PC-3 (cell line): ENCODE measurements around the gene KCNK3.

Source experiments
- CTCF ChIP-seq: fragments of 300-600 bp; sonication (generic); conservative IDR thresholded peaks from 2 replicates; pipeline ENCODE4 v1.5.1; 2017; ENCODE audit warnings: antibody characterized with exemption, low read depth, mild to moderate bottlenecking, low read length
- EZH2 ChIP-seq: fragments of 300-600 bp; sonication (generic); IDR thresholded peaks from one replicate; pipeline ENCODE4 v1.6.1; 2017; ENCODE audit warnings: antibody characterized with exemption, mild to moderate bottlenecking, low read length; ENCODE audit not compliant: unreplicated experiment

DNA sequence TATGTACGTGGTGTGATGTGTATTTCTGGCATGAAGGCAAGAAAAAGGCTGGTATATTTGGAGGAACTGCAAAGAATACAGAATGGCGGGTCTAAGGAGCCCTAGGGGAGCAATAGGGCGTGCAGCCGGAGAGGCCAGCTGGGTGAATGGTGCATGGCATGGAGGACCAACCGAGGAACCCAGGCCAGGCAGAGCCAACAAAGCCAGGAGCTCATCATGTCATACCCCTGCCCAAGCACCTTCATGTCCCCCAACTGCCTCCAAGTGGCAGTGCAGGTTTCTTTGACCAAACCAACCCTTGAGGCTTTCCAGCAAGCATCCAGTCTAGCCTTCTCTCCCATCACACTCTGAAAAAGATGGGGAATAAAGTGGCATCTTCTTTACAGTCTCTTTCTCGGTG lies 8.9 kb upstream of the KCNK3 start:
- TF ChIP-seq CTCF (no peak), EZH2 (no peak)
